IPS-NIHi11 (cell line): ENCODE results near the gene SLC25A18.
"Not testable (repeated sequence)": the region's sequence is repeated elsewhere in the genome, so short reads cannot be mapped to it uniquely, and the experiment has no call there.

ENCODE experiments used
- DNase-seq: peaks from one replicate; pipeline ENCODE4 v3.0.0; 2012; ENCODE audit warnings: mixed read lengths, low spot score

Gene SLC25A18

GRCh38 chr22:17607891-17608521, 44.7 kb downstream of the SLC25A18 start:
- no peak for DNase-seq

DNA sequence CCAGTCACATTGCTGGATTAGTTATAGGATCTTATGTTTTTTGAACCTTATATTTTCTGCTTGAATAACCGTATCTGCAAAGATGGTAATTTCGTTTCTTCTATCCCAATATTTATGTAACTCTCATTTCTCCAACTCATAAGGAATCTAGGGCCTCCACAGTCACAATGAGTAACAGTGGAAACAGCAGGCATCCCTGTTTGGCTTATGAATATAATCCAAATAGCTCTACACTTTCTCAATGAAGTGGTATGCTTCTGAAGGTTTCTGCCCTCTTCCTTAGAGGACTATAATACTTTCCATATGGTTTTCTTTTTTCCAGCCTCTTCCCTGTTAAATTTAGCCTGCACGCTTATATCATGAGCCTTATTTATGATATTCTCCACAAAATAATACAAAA, 48.8 kb downstream of the SLC25A18 start:
- no peak for DNase-seq

- DNase-seq = no peak
These were observed 50.0 kb downstream of the SLC25A18 start for GRCh38 chr22:17613280-17613679.

DNA sequence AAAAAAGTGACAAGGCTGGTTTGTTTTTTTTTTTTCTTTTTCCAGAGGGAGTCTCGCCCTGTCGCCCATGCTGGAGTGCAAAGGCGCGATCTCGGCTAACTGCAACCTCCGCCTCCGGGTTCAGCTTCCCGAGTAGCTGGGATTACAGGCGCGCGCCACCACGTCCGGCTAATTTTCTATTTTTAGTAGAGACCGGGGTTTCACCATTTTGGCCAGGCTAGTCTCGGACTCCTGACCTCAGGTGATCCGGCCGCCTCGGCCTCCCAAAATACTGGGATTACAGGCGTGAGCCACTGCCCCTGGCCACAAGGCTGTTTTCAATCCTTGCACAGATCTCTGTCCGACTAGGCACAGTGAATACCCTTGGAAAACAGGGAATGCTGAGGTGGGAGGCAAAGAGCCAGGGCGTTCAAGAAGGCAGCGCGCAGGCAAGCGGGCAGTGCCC, 64.7 kb downstream of the SLC25A18 start:
- DNase-seq = no peak

- DNase-seq = peak; percentile 99
These were observed 65.3 kb downstream of the SLC25A18 start, which contains the start of gene ATP6V1E1 for GRCh38 chr22:17628406-17629172. Gene ATP6V1E1, minus strand, starts transcription at chr22:17628749. Its CDS starts 114 bp downstream, at chr22:17628635.

DNA sequence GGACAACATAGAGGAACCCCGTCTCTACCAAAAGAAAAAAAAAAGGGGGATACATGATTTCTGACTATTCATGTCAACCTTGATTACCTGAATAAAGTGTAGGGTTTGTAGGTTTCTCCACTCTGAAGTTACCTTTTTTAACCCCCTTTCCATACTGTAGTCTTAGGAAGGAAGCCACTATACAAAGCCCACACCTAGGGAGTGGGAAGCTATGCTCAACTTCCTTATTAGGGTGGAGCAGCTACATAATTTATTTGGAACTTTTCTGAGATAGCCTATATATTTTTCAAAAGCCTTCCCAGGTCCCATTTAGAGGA, 65.8 kb downstream of the SLC25A18 start:
- no peak for DNase-seq

DNA sequence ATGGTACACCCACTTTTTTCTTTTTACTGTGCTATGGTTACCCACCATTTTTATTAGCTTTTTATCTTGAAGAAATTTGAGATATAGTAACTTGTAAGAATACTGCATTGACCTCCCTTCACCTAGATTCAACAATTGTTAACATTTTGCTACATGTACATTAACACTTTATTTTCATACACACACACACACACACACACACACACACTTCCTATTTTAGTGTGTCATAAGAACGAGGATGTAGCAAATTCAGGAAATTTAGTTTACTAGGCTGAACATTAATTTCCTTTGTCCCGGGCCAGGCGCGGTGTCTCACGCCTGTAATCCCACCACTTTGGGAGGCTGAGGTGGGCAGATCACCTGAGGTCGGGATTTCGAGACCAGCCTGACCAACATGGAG, 66.3 kb downstream of the SLC25A18 start:
- DNase-seq = no peak

DNA sequence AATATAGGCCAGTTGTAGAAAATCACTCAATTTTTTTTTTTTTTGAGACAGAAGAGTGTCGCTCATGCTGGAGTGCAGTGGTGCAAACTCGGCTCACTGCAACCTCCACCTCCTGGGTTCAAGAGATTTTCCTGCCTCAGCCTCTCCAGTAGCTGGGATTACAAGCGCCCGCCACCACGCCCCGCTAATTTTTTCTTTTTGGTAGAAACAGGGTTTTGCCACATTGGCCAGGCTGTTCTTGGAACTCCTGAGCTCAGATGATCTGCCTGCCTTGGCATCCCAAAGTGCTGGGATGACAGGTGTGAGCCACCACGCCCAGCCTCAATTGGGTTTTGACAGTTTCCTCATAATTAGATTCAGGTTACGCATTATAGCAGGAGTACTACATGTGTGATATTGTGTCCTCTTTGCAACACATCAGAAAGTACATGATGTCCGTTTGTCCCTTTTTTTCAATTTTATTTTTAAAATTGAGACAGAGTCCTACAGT, 67.8 kb downstream of the SLC25A18 start:
- DNase-seq = no peak

DNA sequence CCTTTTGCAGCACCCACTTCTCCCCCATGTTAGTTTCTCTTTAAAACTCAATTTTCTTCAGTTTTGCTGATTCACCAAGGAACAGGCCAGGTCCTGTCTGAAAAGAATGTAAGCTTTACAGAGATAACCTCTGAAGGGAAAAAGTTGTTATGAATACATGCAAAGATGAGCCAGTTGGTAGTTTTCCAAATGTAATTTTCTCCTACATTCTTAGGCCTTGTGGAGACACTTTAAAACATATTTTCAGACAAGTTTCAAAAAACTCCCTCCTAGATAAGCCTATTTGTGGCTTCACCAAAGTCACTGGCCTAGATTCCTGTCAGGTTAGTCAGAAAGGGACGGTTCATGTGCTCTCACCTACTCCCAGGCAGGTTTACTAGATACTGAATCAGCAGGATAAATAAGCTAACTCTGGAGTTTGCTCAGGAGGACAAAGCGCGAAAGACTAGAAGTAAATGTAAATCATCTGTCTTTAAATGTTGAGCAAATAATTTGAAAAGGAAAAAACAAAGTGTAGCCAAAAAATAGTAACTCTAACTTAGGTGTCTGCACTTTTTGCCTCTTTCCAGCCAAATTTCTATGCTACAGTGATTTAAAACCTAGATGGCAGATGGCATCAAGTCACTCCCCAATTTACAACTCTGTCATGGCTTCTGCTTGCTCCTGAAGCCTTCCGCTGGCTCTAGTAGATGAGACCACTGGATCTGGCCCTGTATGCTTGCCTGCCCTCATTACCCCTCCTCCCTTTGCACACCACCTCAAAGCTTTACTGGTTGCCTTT, 70.1 kb downstream of the SLC25A18 start:
- no peak for DNase-seq

DNA sequence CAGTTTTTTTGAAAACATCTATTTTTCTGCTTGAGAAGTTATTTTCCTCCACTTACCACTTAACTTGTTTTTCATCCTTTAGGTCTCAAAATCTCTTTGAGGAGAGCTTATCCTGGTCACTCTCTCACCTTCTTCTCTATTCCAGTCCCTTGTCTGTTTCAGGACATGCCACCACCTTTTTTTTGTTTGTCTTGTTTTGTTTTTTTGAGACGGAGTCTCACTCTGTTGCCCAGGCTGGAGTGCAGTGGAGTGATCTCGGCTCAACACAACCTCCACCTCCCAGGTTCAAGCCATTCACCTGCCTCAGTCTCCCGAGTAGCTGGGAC, 70.7 kb downstream of the SLC25A18 start:
- DNase-seq = no peak

GRCh38 chr22:17634696-17635095, 71.4 kb downstream of the SLC25A18 start:
- no peak for DNase-seq

DNA sequence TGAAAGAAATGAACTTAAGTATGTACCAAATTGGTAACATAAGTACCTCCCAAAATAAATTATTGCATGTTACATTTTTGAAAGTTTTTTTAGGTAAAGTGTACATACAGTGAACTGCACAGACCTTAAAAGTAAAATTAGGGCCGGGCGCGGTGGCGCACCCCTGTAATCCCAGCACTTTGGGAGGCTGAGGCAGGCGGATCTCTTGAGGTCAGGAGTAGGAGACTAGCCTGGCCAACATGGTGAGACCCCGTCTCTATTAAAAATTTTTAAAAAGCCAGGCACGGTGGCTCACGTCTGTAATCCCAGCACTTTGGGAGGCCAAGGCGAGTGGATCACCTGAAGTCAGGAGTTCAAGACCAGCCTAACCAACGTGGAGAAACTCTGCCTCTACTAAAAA, 73.6 kb downstream of the SLC25A18 start:
- DNase-seq = not testable (repeated sequence)

- DNase-seq = no peak
These were observed 74.3 kb downstream of the SLC25A18 start for GRCh38 chr22:17637490-17638181.

GRCh38 chr22:17638182-17638431, 74.8 kb downstream of the SLC25A18 start:
- peak; percentile 63 for DNase-seq

GRCh38 chr22:17638432-17639246, 75.3 kb downstream of the SLC25A18 start, which contains the start of gene BCL2L13:
Gene BCL2L13, plus strand, starts transcription at chr22:17638757. Its CDS starts 16,955 bp downstream, at chr22:17655712.
- DNase-seq = peak; percentile 99

DNA sequence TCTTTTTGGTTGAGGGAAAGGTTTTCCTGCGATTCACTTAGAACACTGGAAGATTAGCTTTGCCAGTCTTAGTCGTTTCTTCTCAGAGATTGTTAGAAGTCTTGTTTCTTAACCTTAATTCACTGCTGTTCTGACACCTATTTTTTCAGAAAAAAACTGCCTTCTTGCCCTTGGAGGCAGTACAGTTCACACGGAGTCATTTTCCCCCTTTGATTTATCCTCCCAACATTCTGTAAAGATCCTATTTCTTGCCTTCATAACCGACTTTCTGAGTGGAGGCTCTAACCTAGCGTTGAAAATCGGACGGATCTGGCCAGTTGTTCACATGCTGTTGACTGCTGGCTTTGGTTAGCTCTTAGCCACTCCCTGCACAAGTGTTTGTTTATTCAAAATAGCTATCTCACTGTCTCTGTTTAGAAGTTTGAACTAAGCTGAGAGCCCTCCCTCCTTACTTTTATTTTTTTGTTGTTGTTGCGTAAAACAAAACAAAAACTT, 76.0 kb downstream of the SLC25A18 start:
- DNase-seq = peak; percentile 43
